Fibroblast of lung (primary cell): ENCODE data around the gene CTDSP1. TPM values are rescaled to one million over a fixed set of nuclear protein-coding genes. Genes with fewer than 3 reads are reported as not detected.

Experiments
- DNase-seq, 2 donors: peaks; one replicate each; pipeline versions ENCODE4 v3.0.0 to v3.0.0-alpha.2; 2010; ENCODE audit warnings: low read depth in 2 of 2
- H2AFZ ChIP-seq: 2 replicates; pipeline ENCODE4 v1.5.1; 2012; ENCODE audit warnings: low read length, control low read depth, inconsistent platforms
- H3K27ac ChIP-seq: 2 replicates; pipeline ENCODE4 v1.5.1; 2011; ENCODE audit warnings: low read length, control low read depth; ENCODE audit not compliant: insufficient read depth
- H3K27me3 ChIP-seq: 2 replicates; pipeline ENCODE4 v1.5.1; 2011; ENCODE audit warnings: mild to moderate bottlenecking, low read length; ENCODE audit not compliant: control insufficient read depth, insufficient read depth
- H3K36me3 ChIP-seq: 2 replicates; pipeline ENCODE4 v1.5.1; 2011; ENCODE audit warnings: low read length; ENCODE audit not compliant: control insufficient read depth, insufficient read depth
- H3K4me1 ChIP-seq: 2 replicates; pipeline ENCODE4 v1.5.1; 2011; ENCODE audit warnings: low read length; ENCODE audit not compliant: control insufficient read depth, insufficient read depth; ENCODE audit errors: extremely low read depth
- H3K4me2 ChIP-seq: 2 replicates; pipeline ENCODE4 v1.5.1; 2011; ENCODE audit warnings: low read length, control low read depth; ENCODE audit not compliant: insufficient read depth; ENCODE audit errors: extremely low read depth
- H3K4me3 ChIP-seq, 4 experiments: fragments of 200-600 bp in 1 of 4; sonication (generic) in 1 of 4; replicated peaks in 1 of 4; 2 replicates each; pipeline ENCODE4 v1.5.1; 2011 to 2016; ENCODE audit warnings: low read length in 4 of 4, low read depth in 3 of 4, mild to moderate bottlenecking in 3 of 4, control low read depth in 2 of 4, inconsistent platforms in 1 of 4, mixed read lengths in 1 of 4; ENCODE audit not compliant: insufficient read depth in 1 of 4; ENCODE audit errors: control extremely low read depth in 1 of 4
- H3K79me2 ChIP-seq: 2 replicates; pipeline ENCODE4 v1.5.1; 2012; ENCODE audit warnings: mild to moderate bottlenecking, low read length, inconsistent platforms; ENCODE audit not compliant: control insufficient read depth, insufficient read depth
- H3K9ac ChIP-seq: 2 replicates; pipeline ENCODE4 v1.5.1; 2011; ENCODE audit warnings: mild to moderate bottlenecking, low read length, control low read depth; ENCODE audit not compliant: insufficient read depth
- H3K9me3 ChIP-seq: 2 replicates; pipeline ENCODE4 v1.5.1; 2012; ENCODE audit warnings: low read depth, low read length; ENCODE audit not compliant: control insufficient read depth, insufficient read depth
- H4K20me1 ChIP-seq: 2 replicates; pipeline ENCODE4 v1.5.1; 2011; ENCODE audit warnings: low read length; ENCODE audit not compliant: control insufficient read depth, insufficient read depth; ENCODE audit errors: extremely low read depth
- EZH2 ChIP-seq: IDR thresholded peaks from 2 replicates; pipeline ENCODE4 v1.5.1; 2012; ENCODE audit warnings: low read length, control low read depth, mild to moderate bottlenecking; ENCODE audit errors: missing control alignments
- polyA plus RNA-seq, 2 donors: library from polyadenylated mRNA; depleted of rRNA in 1 of 2; stranded (reverse) in 1 of 2; unstranded in 1 of 2; fragments of >200 nt; gene quantifications; 2 replicates each; pipeline ENCODE4 v1.2.1, GENCODE V29; 2011 to 2012; ENCODE audit warnings: missing spikeins in 1 of 2
- total RNA-seq: library from RNA; depleted of rRNA; stranded (reverse); fragments of >200 nt; gene quantifications from 2 replicates; pipeline ENCODE4 v1.2.1, GENCODE V29; 2014
- TF ChIP-seq, protein P1 (sequence below), 2 donors: IDR thresholded peaks in 1 of 2; conservative IDR thresholded peaks in 1 of 2; 1 replicate in 1 of 2; 2 replicates in 1 of 2; pipeline ENCODE4 v1.5.1; 2011 to 2012; ENCODE audit warnings: low read length in 2 of 2, control low read depth in 1 of 2, inconsistent platforms in 1 of 2, low read depth in 1 of 2, mild to moderate bottlenecking in 1 of 2

CTDSP1 gene
- total and polyA plus RNA-seq, 2 donors (not counting 1 experiment from before 2014, with no cell fraction given), result 45.4 to 69.6 TPM

DNA sequence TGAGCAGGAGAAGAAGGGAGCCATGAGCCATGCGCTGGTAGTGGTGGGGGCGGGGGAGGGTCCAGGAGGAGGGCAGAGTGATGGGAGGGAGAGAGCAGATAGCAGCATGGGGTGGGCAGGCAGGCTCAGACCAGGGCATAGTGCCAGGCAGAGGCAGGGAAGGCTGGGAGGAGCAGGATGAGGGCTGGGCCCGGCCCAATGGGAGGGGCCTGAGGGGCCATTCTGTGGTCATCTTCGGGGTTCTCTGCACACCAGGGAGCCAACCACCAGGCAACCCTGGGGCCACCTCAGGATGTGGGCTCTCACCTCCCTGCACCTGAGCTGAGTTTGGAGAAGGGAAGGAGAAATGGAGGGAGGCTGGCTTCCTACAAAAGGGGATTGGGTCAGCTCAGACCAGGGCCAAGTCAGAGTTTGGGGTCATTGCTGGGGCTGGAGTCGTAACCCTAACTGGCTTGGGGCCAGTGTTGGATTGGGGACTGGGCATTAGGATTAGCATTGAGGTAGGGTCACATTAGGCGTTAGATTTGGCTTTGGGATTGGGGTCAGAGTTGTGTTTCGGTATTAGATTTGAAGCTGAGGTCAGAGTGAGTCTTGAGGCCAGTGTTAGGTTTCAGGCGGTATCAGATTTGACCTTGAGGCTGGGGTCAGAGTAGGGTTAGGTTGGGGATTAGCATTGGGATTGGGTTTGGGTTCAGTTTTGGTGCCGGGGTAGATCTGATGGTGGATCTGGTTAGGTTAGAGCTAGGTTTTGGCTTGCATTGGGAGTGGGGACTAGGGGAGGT is 30.4 kb downstream of the CTDSP1 start:
- Histone ChIP-seq H3K36me3 (no peaks in the 10 kb centered on the region), H3K9me3 (no peaks in the 10 kb centered on the region), H3K27ac (no peak overlapping the region), H4K20me1 (no peaks in the 10 kb centered on the region), H3K79me2 (no peaks in the 10 kb centered on the region), H3K27me3 (peaks cover 9% of the 10 kb centered on the region), H3K9ac (no peak overlapping the region), H3K4me3 (no peak overlapping the region), H2AFZ (no peak overlapping the region), H3K4me1 (no peaks in the 10 kb centered on the region), H3K4me2 (no peak overlapping the region)
- no peak for TF ChIP-seq EZH2
- TF ChIP-seq, protein P1, sequence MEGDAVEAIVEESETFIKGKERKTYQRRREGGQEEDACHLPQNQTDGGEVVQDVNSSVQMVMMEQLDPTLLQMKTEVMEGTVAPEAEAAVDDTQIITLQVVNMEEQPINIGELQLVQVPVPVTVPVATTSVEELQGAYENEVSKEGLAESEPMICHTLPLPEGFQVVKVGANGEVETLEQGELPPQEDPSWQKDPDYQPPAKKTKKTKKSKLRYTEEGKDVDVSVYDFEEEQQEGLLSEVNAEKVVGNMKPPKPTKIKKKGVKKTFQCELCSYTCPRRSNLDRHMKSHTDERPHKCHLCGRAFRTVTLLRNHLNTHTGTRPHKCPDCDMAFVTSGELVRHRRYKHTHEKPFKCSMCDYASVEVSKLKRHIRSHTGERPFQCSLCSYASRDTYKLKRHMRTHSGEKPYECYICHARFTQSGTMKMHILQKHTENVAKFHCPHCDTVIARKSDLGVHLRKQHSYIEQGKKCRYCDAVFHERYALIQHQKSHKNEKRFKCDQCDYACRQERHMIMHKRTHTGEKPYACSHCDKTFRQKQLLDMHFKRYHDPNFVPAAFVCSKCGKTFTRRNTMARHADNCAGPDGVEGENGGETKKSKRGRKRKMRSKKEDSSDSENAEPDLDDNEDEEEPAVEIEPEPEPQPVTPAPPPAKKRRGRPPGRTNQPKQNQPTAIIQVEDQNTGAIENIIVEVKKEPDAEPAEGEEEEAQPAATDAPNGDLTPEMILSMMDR (conservative IDR thresholded peaks at IDR 0.05 in 1 of 2, IDR thresholded peaks at IDR 0.05 in 1 of 2; ENCODE audit: low read depth in 1 of 2, low read length in 2 of 2), result no peak
- no peak for DNase-seq

GRCh38 chr2:218430721-218431120 is 31.1 kb downstream of the CTDSP1 start:
- no peaks in the 10 kb centered on the region for H3K9me3 ChIP-seq
- H3K4me2 ChIP-seq, result no peak overlapping the region
- no peak overlapping the region for H2AFZ ChIP-seq
- no peak for DNase-seq
- no peak overlapping the region for H3K9ac ChIP-seq
- no peak overlapping the region for H3K4me3 ChIP-seq
- no peak overlapping the region for H3K27ac ChIP-seq
- no peaks in the 10 kb centered on the region for H3K4me1 ChIP-seq
- H3K36me3 ChIP-seq, result no peaks in the 10 kb centered on the region
- peaks cover 9% of the 10 kb centered on the region for H3K27me3 ChIP-seq
- H3K79me2 ChIP-seq, result no peaks in the 10 kb centered on the region
- H4K20me1 ChIP-seq, result no peaks in the 10 kb centered on the region
- no peak for TF ChIP-seq EZH2
- TF ChIP-seq, protein P1 (conservative IDR thresholded peaks at IDR 0.05 in 1 of 2, IDR thresholded peaks at IDR 0.05 in 1 of 2; ENCODE audit: low read depth in 1 of 2, low read length in 2 of 2), result no peak

GRCh38 chr2:218431878-218432277 is 32.2 kb downstream of the CTDSP1 start:
- no peak overlapping the region for H2AFZ ChIP-seq
- H3K4me1 ChIP-seq, result no peaks in the 10 kb centered on the region
- no peaks in the 10 kb centered on the region for H3K9me3 ChIP-seq
- H3K9ac ChIP-seq, result no peak overlapping the region
- H4K20me1 ChIP-seq, result no peaks in the 10 kb centered on the region
- H3K79me2 ChIP-seq, result no peaks in the 10 kb centered on the region
- H3K4me3 ChIP-seq, result no peak overlapping the region
- no peak overlapping the region for H3K4me2 ChIP-seq
- no peak for DNase-seq
- no peak for TF ChIP-seq EZH2
- TF ChIP-seq, protein P1 (conservative IDR thresholded peaks at IDR 0.05 in 1 of 2, IDR thresholded peaks at IDR 0.05 in 1 of 2; ENCODE audit: low read depth in 1 of 2, low read length in 2 of 2), result no peak
- no peak overlapping the region for H3K27ac ChIP-seq
- peaks cover 9% of the 10 kb centered on the region for H3K27me3 ChIP-seq
- no peaks in the 10 kb centered on the region for H3K36me3 ChIP-seq
